ENCODE measurements around the gene SLC2A13.

Gene SLC2A13

DNA sequence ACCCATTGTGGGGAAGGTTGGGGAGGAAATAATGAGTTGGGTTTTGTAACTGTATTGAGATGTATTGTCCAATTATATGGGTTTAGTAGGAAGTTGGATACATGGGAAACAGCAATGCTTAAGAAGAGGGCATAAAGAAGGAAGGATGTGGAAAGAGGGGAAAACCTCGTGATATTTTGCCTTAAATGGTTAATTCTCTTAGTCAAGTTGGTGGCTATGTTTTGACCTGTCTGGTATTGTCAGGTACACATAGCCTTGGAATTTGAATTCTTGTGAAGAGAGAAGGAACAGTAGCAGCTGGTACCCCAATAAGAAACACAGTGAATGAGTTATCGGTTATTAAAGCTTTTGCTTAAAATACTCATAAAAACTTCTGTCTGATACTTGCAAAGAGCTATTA is 32.6 kb upstream of the SLC2A13 start:
- H3K27me3 ChIP-seq (ENCODE audit: low read length): no peaks in the 10 kb centered on the region
- no peak overlapping the region for H3K27ac ChIP-seq (ENCODE audit: low read depth, low read length)
- no peak overlapping the region for H3K4me3 ChIP-seq (ENCODE audit: insufficient read depth, low read length, poor library complexity, severe bottlenecking)
- H3K9me2 ChIP-seq (replicated peaks; ENCODE audit: insufficient read depth, low read length): no peaks in the 10 kb centered on the region
- no peaks in the 10 kb centered on the region for H3K79me2 ChIP-seq (ENCODE audit: insufficient read depth, low read length)
- no peaks in the 10 kb centered on the region for H3K9me3 ChIP-seq (ENCODE audit: insufficient read depth, low read length)
- no peak overlapping the region for H3K4me2 ChIP-seq (ENCODE audit: low read depth, low read length, poor library complexity, severe bottlenecking)
- H3F3A ChIP-seq (ENCODE audit: insufficient read depth): peaks cover 10% of the 10 kb centered on the region; the same call in 1 of the 2 replicates
- H3K9ac ChIP-seq (ENCODE audit: low read length): no peak overlapping the region
- no peaks in the 10 kb centered on the region for H4K20me1 ChIP-seq (ENCODE audit: low read depth, low read length)
- H2AFZ ChIP-seq (ENCODE audit: low read depth, low read length, severe bottlenecking): peak overlapping the region; percentile 95
- TF ChIP-seq, protein P1, sequence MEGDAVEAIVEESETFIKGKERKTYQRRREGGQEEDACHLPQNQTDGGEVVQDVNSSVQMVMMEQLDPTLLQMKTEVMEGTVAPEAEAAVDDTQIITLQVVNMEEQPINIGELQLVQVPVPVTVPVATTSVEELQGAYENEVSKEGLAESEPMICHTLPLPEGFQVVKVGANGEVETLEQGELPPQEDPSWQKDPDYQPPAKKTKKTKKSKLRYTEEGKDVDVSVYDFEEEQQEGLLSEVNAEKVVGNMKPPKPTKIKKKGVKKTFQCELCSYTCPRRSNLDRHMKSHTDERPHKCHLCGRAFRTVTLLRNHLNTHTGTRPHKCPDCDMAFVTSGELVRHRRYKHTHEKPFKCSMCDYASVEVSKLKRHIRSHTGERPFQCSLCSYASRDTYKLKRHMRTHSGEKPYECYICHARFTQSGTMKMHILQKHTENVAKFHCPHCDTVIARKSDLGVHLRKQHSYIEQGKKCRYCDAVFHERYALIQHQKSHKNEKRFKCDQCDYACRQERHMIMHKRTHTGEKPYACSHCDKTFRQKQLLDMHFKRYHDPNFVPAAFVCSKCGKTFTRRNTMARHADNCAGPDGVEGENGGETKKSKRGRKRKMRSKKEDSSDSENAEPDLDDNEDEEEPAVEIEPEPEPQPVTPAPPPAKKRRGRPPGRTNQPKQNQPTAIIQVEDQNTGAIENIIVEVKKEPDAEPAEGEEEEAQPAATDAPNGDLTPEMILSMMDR (IDR thresholded peaks at IDR 0.05; ENCODE audit: insufficient read depth, low read length, poor library complexity, severe bottlenecking): no peak
- TF ChIP-seq EZH2phosphoT487 (conservative IDR thresholded peaks at IDR 0.05; ENCODE audit: low read length): no peak
- peaks cover 6% of the 10 kb centered on the region; the same call in 1 of the 2 replicates for H3K36me3 ChIP-seq (ENCODE audit: low read length)

DNA sequence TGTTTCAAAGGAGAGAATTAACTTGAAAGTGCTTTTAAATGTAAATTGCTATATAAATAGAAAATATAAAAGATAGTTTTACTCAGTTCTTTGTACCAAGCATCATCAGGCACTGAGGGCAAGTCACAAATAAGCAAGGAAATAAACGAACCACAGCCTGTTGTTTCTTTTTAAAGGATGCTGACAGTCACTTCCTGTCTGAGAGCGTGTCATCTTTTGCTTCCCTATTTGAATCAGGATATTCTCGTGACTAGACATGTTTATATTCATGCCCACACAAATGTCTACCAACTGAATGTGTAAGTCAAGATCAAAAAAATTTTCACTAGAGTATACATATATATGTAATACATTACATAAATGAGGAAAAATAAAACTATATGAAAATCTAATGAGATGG is 31.4 kb upstream of the SLC2A13 start:
- Histone ChIP-seq H3K79me2 (ENCODE audit: insufficient read depth, low read length) (no peaks in the 10 kb centered on the region), H3F3A (ENCODE audit: insufficient read depth) (peaks cover 10% of the 10 kb centered on the region; the same call in 1 of the 2 replicates), H4K20me1 (ENCODE audit: low read depth, low read length) (no peaks in the 10 kb centered on the region), H3K36me3 (ENCODE audit: low read length) (peaks cover 6% of the 10 kb centered on the region; the same call in 1 of the 2 replicates), H3K9ac (ENCODE audit: low read length) (no peak overlapping the region), H3K9me3 (ENCODE audit: insufficient read depth, low read length) (no peaks in the 10 kb centered on the region), H3K27ac (ENCODE audit: low read depth, low read length) (peak overlapping the region; percentile 62), H3K4me3 (ENCODE audit: insufficient read depth, low read length, poor library complexity, severe bottlenecking) (peak overlapping the region; percentile 15), H3K27me3 (ENCODE audit: low read length) (no peaks in the 10 kb centered on the region), H3K4me2 (ENCODE audit: low read depth, low read length, poor library complexity, severe bottlenecking) (peak overlapping the region; percentile 72), H2AFZ (ENCODE audit: low read depth, low read length, severe bottlenecking) (peak overlapping the region; percentile 95), H3K9me2 (replicated peaks; ENCODE audit: insufficient read depth, low read length) (no peaks in the 10 kb centered on the region)
- no peak for TF ChIP-seq EZH2phosphoT487 (conservative IDR thresholded peaks at IDR 0.05; ENCODE audit: low read length)

DNA sequence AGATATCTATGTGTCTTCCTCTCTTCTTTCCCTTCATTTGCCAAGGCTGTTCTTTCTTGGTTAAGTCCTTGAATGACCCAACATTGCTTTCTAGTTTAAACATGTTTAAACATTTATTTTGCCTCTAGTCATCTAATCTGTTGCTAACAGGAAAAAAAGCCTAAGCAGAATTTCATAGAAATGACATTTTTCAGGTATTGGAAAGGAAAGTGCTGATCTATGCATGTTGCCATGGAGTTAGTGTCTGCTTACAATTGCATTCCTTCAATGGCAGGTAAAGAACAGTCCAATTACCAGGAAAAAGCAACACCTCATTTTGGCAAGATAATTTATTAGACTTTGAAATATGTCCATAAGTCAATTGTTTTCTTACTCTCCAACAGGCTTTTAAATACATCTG is 21.5 kb upstream of the SLC2A13 start:
- Histone ChIP-seq H3K4me2 (ENCODE audit: low read depth, low read length, poor library complexity, severe bottlenecking) (no peak overlapping the region), H3K4me3 (ENCODE audit: insufficient read depth, low read length, poor library complexity, severe bottlenecking) (no peak overlapping the region), H3K9me3 (ENCODE audit: insufficient read depth, low read length) (no peaks in the 10 kb centered on the region), H3K9ac (ENCODE audit: low read length) (no peak overlapping the region), H3K27me3 (ENCODE audit: low read length) (no peaks in the 10 kb centered on the region), H3K27ac (ENCODE audit: low read depth, low read length) (no peak overlapping the region), H3K9me2 (replicated peaks; ENCODE audit: insufficient read depth, low read length) (no peaks in the 10 kb centered on the region), H4K20me1 (ENCODE audit: low read depth, low read length) (no peaks in the 10 kb centered on the region), H3K36me3 (ENCODE audit: low read length) (no peaks in the 10 kb centered on the region), H3K79me2 (ENCODE audit: insufficient read depth, low read length) (no peaks in the 10 kb centered on the region), H3F3A (ENCODE audit: insufficient read depth) (no peaks in the 10 kb centered on the region), H2AFZ (ENCODE audit: low read depth, low read length, severe bottlenecking) (no peak overlapping the region)
- TF ChIP-seq, protein P1 (IDR thresholded peaks at IDR 0.05; ENCODE audit: insufficient read depth, low read length, poor library complexity, severe bottlenecking): no peak

DNA sequence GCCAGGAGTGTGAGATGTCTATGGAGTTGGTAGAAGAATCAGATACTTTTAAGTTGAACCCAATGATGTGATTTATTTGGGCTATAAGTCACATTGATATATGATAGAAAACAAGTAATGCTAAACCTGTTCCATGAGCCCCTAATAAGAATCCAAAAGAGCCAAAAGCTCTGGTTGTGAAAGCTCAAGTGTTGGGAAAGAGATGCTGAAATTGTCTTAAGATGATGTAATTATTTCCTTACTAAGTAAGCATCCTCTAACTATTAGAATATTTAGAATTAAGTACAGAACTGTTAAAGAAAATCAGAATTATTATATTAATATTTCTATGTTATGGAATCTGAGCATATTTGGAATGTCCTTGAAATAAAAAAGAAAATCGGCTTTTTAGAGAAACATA is 17.6 kb upstream of the SLC2A13 start:
- Histone ChIP-seq H3K9me3 (ENCODE audit: insufficient read depth, low read length) (no peaks in the 10 kb centered on the region), H3K9ac (ENCODE audit: low read length) (no peak overlapping the region), H3K27me3 (ENCODE audit: low read length) (no peaks in the 10 kb centered on the region), H4K20me1 (ENCODE audit: low read depth, low read length) (no peaks in the 10 kb centered on the region), H3K36me3 (ENCODE audit: low read length) (no peaks in the 10 kb centered on the region), H3F3A (ENCODE audit: insufficient read depth) (no peaks in the 10 kb centered on the region), H3K9me2 (replicated peaks; ENCODE audit: insufficient read depth, low read length) (no peaks in the 10 kb centered on the region), H3K4me3 (ENCODE audit: insufficient read depth, low read length, poor library complexity, severe bottlenecking) (no peak overlapping the region), H3K79me2 (ENCODE audit: insufficient read depth, low read length) (no peaks in the 10 kb centered on the region), H2AFZ (ENCODE audit: low read depth, low read length, severe bottlenecking) (no peak overlapping the region), H3K27ac (ENCODE audit: low read depth, low read length) (no peak overlapping the region), H3K4me2 (ENCODE audit: low read depth, low read length, poor library complexity, severe bottlenecking) (no peak overlapping the region)
- TF ChIP-seq, protein P1 (IDR thresholded peaks at IDR 0.05; ENCODE audit: insufficient read depth, low read length, poor library complexity, severe bottlenecking): no peak
- no peak for TF ChIP-seq EZH2phosphoT487 (conservative IDR thresholded peaks at IDR 0.05; ENCODE audit: low read length)
